Mucosa of rectum (tissue), 2 donors: ENCODE data around the gene CUBN.

Source experiments
- H3K27ac ChIP-seq, 2 donors: one replicate each; pipeline ENCODE4 v1.7.0; 2013; ENCODE audit warnings: inconsistent platforms in 2 of 2, low read depth in 2 of 2, low read length in 2 of 2
- H3K27me3 ChIP-seq, 2 donors: one replicate each; pipeline ENCODE4 v1.7.0; 2013; ENCODE audit warnings: low read length in 2 of 2; ENCODE audit not compliant: control insufficient read depth in 2 of 2, insufficient read depth in 2 of 2
- H3K36me3 ChIP-seq, 2 donors: one replicate each; pipeline ENCODE4 v1.7.0; 2013; ENCODE audit warnings: low read length in 2 of 2; ENCODE audit not compliant: control insufficient read depth in 2 of 2, insufficient read depth in 2 of 2
- H3K4me1 ChIP-seq, 2 donors: one replicate each; pipeline ENCODE4 v1.7.0; 2013; ENCODE audit warnings: low read length in 2 of 2, mild to moderate bottlenecking in 1 of 2; ENCODE audit not compliant: control insufficient read depth in 2 of 2, insufficient read depth in 2 of 2
- H3K4me3 ChIP-seq, 2 donors: one replicate each; pipeline ENCODE4 v1.7.0; 2013; ENCODE audit warnings: low read length in 2 of 2
- H3K9ac ChIP-seq, 2 donors: one replicate each; pipeline ENCODE4 v1.7.0; 2013; ENCODE audit warnings: low read length in 2 of 2, low read depth in 1 of 2, mild to moderate bottlenecking in 1 of 2
- H3K9me3 ChIP-seq, 2 donors: one replicate each; pipeline ENCODE4 v1.7.0; 2013; ENCODE audit warnings: low read length in 2 of 2; ENCODE audit not compliant: control insufficient read depth in 2 of 2
- donor health status: healthy.
- donor health status: Normal muscosa, but diverticular disease.

CUBN gene

DNA sequence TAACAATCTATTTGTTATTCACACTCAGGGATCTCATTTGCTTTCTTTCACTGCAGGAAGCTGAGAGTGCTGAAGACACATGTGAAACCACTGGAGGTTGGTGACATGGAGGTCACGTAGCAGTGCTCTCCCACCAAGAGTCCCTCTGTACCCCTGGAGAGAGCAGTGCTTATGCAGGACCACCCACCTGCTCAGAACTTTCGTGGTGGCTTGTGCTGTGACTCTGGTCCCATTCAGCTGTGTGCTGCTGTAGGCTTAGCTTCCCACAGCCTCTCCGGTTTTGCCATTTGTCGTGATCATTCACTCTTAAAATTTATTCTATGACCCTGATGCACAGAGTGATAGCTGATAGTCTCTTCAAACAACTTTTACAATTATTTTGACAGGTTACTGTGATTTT lies 216.3 kb downstream of the CUBN start:
- Histone ChIP-seq H3K9ac (no peak overlapping the region), H3K4me3 (no peak overlapping the region), H3K27ac (no peak overlapping the region), H3K27me3 (no peaks in the 10 kb centered on the region), H3K9me3 (no peaks in the 10 kb centered on the region), H3K36me3 (no peaks in the 10 kb centered on the region), H3K4me1 (no peaks in the 10 kb centered on the region)

DNA sequence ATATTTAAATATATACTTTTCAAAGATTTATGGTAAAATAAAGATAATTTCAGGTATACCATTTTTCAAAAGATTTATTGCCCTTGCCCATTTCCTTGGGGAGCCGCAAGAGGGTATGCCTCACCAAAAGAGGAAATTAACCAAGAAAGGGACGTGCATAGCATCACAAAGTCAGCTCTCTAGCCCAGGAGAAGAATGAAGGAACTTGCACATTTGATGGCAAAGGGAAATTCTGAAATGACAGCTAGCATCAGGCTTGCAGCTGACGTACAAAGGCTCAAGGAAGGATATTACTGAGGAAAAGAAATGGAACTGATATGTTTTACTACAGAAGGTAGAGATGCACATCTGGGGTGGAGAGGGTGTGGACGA lies 218.8 kb downstream of the CUBN start:
- H3K9ac ChIP-seq, result no peak overlapping the region
- H3K9me3 ChIP-seq, result no peaks in the 10 kb centered on the region
- no peaks in the 10 kb centered on the region for H3K27me3 ChIP-seq
- no peak overlapping the region for H3K27ac ChIP-seq
- no peak overlapping the region for H3K4me3 ChIP-seq
- no peaks in the 10 kb centered on the region for H3K36me3 ChIP-seq
- no peaks in the 10 kb centered on the region for H3K4me1 ChIP-seq

DNA sequence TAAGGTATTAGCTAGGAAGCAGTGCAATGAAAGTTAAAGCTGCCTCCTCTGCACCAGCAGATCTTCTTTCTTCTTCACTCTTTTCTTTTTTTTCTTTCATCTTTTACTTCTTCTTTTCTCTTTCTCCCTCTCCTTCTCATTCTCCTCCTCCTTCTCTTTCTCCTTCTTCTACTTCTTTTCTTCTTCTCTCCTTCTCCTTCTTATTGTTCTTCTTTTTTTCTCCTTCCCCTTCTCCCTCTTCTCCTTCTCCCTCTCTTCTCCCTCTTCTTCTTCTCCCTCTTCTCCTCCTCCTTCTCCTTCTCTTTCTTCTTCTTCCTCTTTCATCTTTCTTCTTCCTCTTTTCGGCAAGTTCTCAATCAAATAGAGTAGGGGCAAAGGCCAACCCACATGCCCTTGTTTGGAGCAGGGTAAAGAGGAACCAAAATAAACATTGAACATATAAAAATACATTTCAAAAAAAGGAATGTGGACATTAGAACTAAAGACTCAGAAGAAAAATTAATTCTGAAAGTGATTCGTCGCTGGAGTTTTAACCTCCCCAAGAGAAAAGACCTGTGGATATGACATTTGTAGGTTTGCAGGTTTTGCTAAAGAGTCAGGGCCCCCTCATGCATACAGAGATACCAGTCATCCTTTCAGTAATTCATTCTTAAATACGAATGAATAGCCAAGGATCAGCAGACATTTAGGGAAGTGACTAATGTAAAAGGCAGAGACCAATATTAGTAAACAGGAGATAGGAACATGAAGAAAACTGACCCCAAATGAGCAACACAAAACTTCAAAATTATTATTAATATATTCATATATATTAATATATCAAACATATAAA lies 219.4 kb downstream of the CUBN start:
- H3K4me1 ChIP-seq, result no peaks in the 10 kb centered on the region
- H3K4me3 ChIP-seq, result no peak overlapping the region
- no peak overlapping the region for H3K27ac ChIP-seq
- no peak overlapping the region for H3K9ac ChIP-seq
- H3K27me3 ChIP-seq, result no peaks in the 10 kb centered on the region
- no peaks in the 10 kb centered on the region for H3K9me3 ChIP-seq
- H3K36me3 ChIP-seq, result no peaks in the 10 kb centered on the region

DNA sequence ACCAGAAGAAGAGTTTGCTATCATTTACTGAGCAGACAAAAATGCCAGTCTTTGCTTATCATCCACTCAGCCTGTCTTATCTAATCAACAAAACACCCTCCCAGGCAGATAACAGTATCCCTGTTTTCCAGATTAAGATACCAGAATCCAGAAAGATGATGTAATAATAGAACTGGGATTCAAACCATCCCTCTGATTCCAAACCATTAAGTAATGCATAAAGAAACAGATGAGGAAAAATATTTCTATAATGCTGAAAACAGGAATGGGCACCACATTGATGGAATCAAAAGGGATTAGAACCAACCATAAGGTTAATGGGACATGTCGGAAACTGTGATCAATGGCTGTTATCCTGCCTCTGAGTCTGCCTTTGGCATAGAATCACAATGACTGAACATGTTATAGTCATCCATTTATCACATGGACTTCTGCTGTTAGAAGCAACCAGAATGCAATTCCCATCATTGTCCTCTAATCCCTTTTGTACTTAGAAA lies 220.3 kb downstream of the CUBN start:
- Histone ChIP-seq H3K27ac (no peak overlapping the region), H3K4me1 (no peaks in the 10 kb centered on the region), H3K9ac (no peak overlapping the region), H3K27me3 (no peaks in the 10 kb centered on the region), H3K4me3 (no peak overlapping the region), H3K9me3 (no peaks in the 10 kb centered on the region), H3K36me3 (no peaks in the 10 kb centered on the region)

DNA sequence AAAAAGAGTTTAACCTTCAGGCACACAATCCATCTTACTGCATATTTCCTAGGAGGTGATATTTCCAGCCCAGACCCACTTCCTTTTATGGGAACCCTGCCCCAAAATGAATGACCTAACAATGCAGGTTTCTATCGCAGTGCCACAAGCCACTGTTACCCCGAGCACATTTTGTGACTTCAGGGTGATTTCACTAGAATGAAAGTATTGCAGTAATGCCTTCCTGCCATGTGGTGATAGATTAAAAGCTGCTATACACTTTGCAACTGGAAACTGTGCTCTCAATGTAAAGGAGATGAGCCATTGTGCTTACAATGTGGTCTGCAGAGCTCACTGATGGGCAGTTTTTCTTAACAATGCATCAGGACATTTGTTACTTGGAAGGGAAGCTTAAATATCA lies 221.9 kb downstream of the CUBN start:
- Histone ChIP-seq H3K36me3 (no peaks in the 10 kb centered on the region), H3K27me3 (no peaks in the 10 kb centered on the region), H3K4me3 (no peak overlapping the region), H3K9me3 (no peaks in the 10 kb centered on the region), H3K9ac (no peak overlapping the region), H3K4me1 (no peaks in the 10 kb centered on the region), H3K27ac (no peak overlapping the region)

DNA sequence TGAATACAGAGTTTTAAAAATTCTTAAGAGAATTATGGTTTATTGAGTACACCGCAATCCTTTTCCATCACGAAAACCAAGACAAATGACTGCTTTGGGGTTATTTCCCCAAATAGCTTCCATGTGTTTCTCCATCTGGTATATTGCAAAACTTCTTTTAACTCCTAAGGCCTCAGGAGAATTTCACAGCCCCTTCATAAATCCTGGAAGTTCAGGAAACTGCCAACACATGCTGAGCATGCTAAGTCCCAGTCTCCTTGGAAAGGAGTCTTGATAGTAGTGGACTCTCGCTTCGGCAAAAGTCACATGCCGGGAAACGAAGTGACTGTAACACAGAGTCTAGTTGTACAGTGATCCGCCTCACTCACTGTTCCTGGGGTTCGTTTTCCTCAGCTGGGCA lies 224.3 kb downstream of the CUBN start:
- no peaks in the 10 kb centered on the region for H3K4me1 ChIP-seq
- no peak overlapping the region for H3K4me3 ChIP-seq
- no peaks in the 10 kb centered on the region for H3K27me3 ChIP-seq
- no peak overlapping the region for H3K27ac ChIP-seq
- no peaks in the 10 kb centered on the region for H3K9me3 ChIP-seq
- no peaks in the 10 kb centered on the region for H3K36me3 ChIP-seq
- no peak overlapping the region for H3K9ac ChIP-seq

DNA sequence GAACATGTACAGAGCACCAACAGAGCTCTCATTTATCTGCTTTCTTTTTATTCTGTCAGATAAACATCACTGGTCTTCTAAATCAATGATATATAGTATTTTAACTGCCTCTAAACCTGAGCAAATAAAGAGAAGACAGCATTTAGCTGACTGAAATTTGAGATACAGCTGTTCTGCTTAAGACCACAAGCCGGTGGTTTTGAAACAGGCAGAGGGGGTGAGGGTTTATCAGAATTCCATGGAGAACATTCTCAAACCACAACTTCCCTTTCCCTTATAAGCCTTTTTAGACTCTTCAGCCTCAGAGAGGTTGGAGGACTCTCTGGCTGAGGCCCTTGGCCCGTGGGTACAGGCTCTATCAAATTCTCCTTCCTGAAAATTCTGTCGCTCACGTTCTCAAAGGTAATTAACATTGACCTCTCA lies 225.0 kb downstream of the CUBN start:
- Histone ChIP-seq H3K9ac (no peak overlapping the region), H3K36me3 (no peaks in the 10 kb centered on the region), H3K4me1 (no peaks in the 10 kb centered on the region), H3K9me3 (no peaks in the 10 kb centered on the region), H3K27me3 (no peaks in the 10 kb centered on the region), H3K4me3 (no peak overlapping the region), H3K27ac (no peak overlapping the region)

DNA sequence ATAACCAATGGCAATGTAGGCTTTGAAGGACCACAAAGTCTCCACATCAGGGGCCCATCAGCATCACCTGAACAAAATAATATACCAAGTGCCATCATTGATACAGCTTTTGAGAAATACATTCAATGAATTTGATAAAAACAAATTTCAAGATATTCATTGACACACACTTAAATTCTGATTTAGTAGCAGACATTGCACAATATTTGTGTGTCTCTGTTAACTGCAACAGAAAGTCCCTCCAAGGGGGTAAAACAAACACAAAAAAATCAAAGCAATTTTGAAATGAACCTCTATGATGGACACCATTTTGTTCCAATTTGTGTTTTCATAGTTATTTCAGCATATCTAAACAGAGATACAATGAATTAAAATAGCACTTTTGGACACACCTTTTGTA lies 225.6 kb downstream of the CUBN start:
- H3K9ac ChIP-seq, result no peak overlapping the region
- H3K27me3 ChIP-seq, result no peaks in the 10 kb centered on the region
- no peaks in the 10 kb centered on the region for H3K4me1 ChIP-seq
- no peak overlapping the region for H3K27ac ChIP-seq
- H3K4me3 ChIP-seq, result no peak overlapping the region
- no peaks in the 10 kb centered on the region for H3K36me3 ChIP-seq
- no peaks in the 10 kb centered on the region for H3K9me3 ChIP-seq

DNA sequence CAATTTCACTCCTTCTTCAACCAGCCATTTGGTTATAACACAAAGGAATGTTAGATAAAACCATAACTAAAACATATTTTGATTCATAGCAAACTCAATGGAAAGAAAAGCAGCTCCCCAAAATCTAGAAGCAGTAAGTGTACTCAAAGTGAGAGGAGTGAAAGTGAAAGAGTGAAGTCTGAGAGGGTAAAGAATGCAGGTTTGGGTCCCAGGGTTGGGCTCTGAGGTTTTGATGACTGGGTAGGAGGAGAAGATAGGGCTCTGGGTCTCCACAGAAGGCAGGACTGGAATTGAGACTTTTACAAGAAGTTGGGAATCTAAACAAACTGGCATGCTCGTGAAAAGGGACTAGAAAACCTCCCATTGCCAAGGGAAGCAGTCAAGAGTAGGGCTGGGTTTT lies 227.0 kb downstream of the CUBN start:
- Histone ChIP-seq H3K4me1 (no peaks in the 10 kb centered on the region), H3K27me3 (no peaks in the 10 kb centered on the region), H3K9ac (no peak overlapping the region), H3K9me3 (no peaks in the 10 kb centered on the region), H3K27ac (no peak overlapping the region), H3K4me3 (no peak overlapping the region), H3K36me3 (no peaks in the 10 kb centered on the region)

DNA sequence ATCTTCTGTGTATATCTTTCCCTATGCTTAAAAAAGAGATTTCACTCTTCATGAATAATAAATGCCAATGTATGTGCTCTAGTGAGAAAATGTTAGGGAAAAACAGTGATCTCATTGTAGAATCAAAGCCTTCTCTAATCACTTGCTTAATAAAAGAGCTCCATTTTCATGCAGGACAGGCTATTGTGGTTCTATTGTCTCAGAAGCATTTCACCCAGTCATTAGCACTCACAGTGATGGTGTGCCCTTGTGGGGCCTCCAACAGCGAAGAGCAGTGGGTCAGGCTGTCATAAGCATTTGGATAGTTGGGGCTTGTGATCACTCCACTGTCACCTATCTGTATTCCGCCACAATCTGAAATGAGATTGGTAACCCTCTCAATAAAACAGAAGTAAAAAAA lies 228.5 kb downstream of the CUBN start:
- H3K27ac ChIP-seq, result no peak overlapping the region

More for the DNA sequence above, 228.5 kb downstream of the CUBN start:
- Histone ChIP-seq H3K36me3 (no peaks in the 10 kb centered on the region), H3K9me3 (no peaks in the 10 kb centered on the region), H3K4me3 (no peak overlapping the region), H3K4me1 (no peaks in the 10 kb centered on the region), H3K27me3 (no peaks in the 10 kb centered on the region), H3K9ac (no peak overlapping the region)
